LHCN-M2 (cell line): ENCODE results near the gene RGMA. TPM values are rescaled to one million over a fixed set of nuclear protein-coding genes. Genes with fewer than 3 reads are reported as not detected.
A peak's percentile ranks its signal among the peaks of the same experiment; 100 is the strongest.

Source experiments
- DNase-seq: peaks from one replicate; pipeline ENCODE4 v3.0.0-alpha.2; 2012; ENCODE audit warnings: low read depth
- total RNA-seq: library from RNA; depleted of rRNA; stranded (reverse); fragments of >200 nt; gene quantifications from 2 replicates; pipeline ENCODE4 v1.2.3, GENCODE V29; 2014

Gene RGMA
- total RNA-seq, 1 experiment from 2014 or later = not detected

GRCh38 chr15:93093765-93094164 is 4.8 kb upstream of the RGMA start:
- no peak for DNase-seq

GRCh38 chr15:93091465-93091864 is 2.5 kb upstream of the RGMA start:
- no peak for DNase-seq

- no peak for DNase-seq
Observed at GRCh38 chr15:93089727-93090305, 805 bp upstream of the RGMA start.

- DNase-seq = no peak
Observed at GRCh38 chr15:93088200-93088980, 621 bp downstream of the RGMA start.

GRCh38 chr15:93087825-93088199 is 1.2 kb downstream of the RGMA start:
- peak; percentile 38 for DNase-seq

- DNase-seq = no peak
Observed at GRCh38 chr15:93086791-93087190, 2.2 kb downstream of the RGMA start.

- DNase-seq = no peak
Observed at GRCh38 chr15:93085692-93086091, 3.3 kb downstream of the RGMA start.

GRCh38 chr15:93082861-93083260 is 6.2 kb downstream of the RGMA start:
- DNase-seq = no peak

- DNase-seq = no peak
Observed at GRCh38 chr15:93081399-93081798, 7.6 kb downstream of the RGMA start.

GRCh38 chr15:93080451-93080850 is 8.6 kb downstream of the RGMA start:
- no peak for DNase-seq

GRCh38 chr15:93076875-93077274 is 12.1 kb downstream of the RGMA start:
- no peak for DNase-seq

- DNase-seq = no peak
Observed at GRCh38 chr15:93076217-93076616, 12.8 kb downstream of the RGMA start.

GRCh38 chr15:93074599-93074998 is 14.4 kb downstream of the RGMA start:
- no peak for DNase-seq

GRCh38 chr15:93073465-93073952 is 15.5 kb downstream of the RGMA start:
- DNase-seq = no peak

GRCh38 chr15:93072411-93073394 is 16.3 kb downstream of the RGMA start:
- DNase-seq = peak; percentile 29

GRCh38 chr15:93072011-93072410 is 17.0 kb downstream of the RGMA start:
- DNase-seq = no peak

GRCh38 chr15:93071469-93071936 is 17.5 kb downstream of the RGMA start:
- DNase-seq = no peak

GRCh38 chr15:93070551-93071296 is 18.3 kb downstream of the RGMA start:
- no peak for DNase-seq

- no peak for DNase-seq
Observed at GRCh38 chr15:93070132-93070531, 18.9 kb downstream of the RGMA start.

- DNase-seq = no peak
Observed at GRCh38 chr15:93068581-93069199, 20.3 kb downstream of the RGMA start.

GRCh38 chr15:93067649-93068085 is 21.3 kb downstream of the RGMA start:
- no peak for DNase-seq
